T47D (cell line): Measurements from ENCODE around the gene DOLK.

Experiments used
- DNase-seq, 2 experiments: peaks; one replicate each; pipeline versions ENCODE4 v3.0.0 to v3.0.0-alpha.2; 2011 to 2012; ENCODE audit warnings: low read depth in 1 of 2, low spot score in 1 of 2
- JUND ChIP-seq: IDR thresholded peaks from 2 replicates; pipeline ENCODE4 v1.6.1; 2012; ENCODE audit warnings: low read depth
- in situ Hi-C: cut with HindIII; loops from 2 replicates; pipeline ENCODE4 v1.10.0; 2016; ENCODE audit warnings: low sequenced_read_pairs, low pct_unique_long_range_greater_than_20kb

DOLK gene

GRCh38 chr9:128911529-128912035 is 35.8 kb downstream of the DOLK start:
- in situ Hi-C loops = no loop called here
- no peak for TF ChIP-seq JUND
- no peak for DNase-seq

DNA sequence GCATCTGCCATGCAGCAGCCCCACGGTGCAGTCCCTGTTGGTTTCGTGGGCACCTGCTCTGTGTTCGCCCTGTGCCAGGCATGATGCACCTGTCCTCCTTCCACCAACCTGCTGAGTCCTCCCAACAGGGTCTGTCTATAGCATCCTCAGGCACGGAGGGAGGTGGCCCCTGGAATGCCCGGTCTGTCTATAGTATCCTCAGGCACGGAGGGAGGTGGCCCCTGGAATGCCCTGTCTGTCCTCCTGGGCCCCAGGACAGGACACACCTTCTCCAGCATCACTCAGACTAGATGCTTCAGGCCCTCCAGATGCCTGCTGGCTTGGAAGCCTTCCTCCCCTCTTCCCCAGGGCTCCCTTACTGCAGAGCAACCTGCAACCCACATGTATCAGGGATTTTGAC is 36.5 kb downstream of the DOLK start:
- in situ Hi-C loops = no loop called here
- no peak for DNase-seq
- no peak for TF ChIP-seq JUND

GRCh38 chr9:128909859-128910258 is 37.5 kb downstream of the DOLK start:
- TF ChIP-seq JUND = no peak
- in situ Hi-C loops = no loop called here
- no peak for DNase-seq

- DNase-seq = no peak
- in situ Hi-C loops = no loop called here
- no peak for TF ChIP-seq JUND
Measured at GRCh38 chr9:128908372-128908771, 39.0 kb downstream of the DOLK start.

DNA sequence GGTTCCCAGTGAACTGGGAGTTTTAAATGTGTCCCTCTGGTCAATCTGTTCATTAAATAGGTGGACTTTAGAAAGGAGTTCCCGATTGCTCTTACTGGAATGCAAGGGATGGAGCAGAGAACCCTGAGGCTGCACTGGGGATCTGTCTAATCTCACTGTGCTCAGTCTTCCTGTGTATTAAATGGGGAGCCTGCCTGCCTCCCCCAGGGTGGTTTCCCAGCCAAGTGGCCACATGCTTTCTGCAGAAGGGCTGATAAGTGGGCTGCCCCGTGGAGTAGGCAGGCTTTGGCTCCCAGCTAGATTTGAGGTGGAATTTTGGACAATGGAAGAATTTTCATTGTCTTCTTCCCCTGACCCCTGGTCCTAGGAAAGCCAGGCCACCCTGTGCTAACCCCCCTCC is 40.7 kb downstream of the DOLK start:
- in situ Hi-C loops = no loop called here

GRCh38 chr9:128905964-128906363 is 41.4 kb downstream of the DOLK start:
- TF ChIP-seq JUND = no peak
- DNase-seq = no peak
- in situ Hi-C loops = no loop called here

More for the DNA sequence above, 40.7 kb downstream of the DOLK start:
- DNase-seq = no peak
- TF ChIP-seq JUND = no peak

DNA sequence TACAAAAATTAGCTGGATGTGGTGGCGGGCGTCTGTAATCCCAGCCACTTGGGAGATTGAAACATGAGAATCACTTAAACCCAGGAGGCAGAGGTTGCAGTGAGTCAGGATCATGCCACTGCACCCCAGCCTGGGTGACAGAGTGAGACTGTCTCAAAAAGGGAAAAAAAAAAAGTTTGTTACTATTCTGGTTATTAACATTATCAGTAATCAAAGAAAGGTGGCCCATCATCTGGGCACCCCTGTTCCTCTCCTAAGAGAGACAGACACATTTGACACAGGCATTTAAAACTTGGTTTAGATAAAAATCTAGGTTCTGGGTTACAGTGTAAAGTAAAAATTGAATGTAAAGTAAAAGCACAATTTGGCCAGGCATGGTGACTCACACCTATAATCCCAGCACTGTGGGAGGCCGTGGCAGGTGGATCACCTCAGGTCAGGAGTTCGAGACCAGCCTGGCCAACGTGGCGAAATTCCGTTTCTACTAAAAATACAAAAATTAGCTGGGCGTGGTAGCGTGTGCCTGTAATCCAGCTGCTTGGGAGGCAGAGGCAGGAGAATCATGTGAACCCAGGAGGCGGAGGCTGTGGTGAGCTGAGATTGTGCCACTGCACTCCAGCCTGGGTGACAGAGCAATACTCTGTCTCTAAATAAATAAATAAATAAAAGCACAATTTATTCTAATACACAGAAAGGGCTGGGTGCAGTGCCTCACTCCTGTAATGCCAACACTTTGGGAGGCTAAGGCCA is 43.4 kb downstream of the DOLK start:
- in situ Hi-C loops = no loop called here
- TF ChIP-seq JUND = no peak
- DNase-seq = no peak

DNA sequence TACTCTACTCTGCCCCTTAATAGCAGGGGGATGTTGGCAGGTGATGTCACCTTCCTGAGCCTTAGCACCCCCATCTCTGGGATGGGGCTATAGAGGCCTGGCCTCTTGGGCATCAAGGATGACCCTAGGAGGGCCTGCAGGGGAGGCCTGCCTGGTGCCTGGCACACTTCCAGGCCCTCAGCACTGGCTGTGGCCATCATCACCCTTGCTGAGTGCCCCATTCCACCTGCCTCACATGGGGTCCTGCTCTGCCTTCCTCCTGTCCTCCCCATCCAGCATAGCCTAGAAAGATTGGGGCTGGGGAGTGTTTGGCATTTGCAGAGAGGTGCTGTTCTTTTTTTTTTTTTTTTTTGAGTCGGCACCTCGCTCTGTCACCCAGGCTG is 44.3 kb downstream of the DOLK start:
- TF ChIP-seq JUND = no peak
- in situ Hi-C loops = no loop called here
- DNase-seq = no peak

DNA sequence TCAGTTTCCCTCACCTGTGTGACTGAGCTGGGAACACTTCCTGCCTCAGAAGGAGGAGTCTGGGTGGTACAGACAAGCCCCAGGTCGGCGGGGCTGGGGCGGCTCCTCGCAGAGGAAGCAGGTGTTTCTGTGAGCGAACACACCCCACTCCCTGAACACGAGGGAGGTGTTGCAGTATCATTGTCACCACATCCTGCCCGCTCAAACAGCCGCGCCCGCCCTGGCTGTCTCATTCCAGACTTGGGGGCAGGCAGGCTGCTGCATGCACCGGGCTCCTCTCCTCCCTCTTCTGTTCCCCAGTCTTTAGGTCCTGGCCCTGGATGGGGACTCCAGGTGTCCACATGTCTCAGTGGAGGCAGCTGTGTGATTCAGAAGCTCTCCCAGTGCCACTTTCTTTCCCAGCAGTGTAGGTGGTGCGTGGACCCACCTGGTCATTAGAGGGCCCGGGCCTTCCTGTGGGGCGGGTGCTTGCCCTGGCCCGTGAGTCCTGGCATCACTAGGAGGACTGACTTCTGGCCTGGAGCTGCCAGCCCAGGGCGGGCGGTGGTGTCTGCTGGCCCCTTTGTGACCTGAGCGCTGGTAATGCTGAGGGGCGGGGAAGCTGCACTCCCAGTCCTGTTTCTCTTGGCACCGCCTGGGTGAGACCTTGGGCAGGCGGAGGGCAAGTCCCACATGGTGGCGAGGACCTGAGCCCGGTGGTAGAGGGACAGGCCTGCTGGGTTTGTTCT is 44.9 kb downstream of the DOLK start:
- TF ChIP-seq JUND = no peak
- in situ Hi-C loops = no loop called here
- DNase-seq = no peak

DNA sequence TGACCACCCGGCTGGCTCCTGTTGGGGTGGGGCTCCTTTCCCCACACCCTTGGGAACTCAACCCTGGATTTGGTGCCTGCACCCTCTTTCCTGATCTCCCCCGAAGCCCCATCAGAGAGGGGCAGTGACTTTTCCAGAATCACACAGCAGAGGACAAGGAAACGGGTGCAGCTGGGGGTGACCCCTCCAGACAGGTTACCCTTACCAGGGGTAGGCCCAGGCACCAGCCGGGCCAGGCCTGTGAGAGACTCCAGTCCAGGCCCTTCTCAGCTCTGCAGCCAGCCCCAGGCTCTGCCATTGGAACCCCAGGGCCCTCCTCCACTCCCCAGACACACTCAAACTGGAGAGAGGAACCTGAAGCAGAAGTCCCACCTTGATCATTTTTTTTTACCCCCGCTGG is 45.6 kb downstream of the DOLK start:
- in situ Hi-C loops = no loop called here

DNA sequence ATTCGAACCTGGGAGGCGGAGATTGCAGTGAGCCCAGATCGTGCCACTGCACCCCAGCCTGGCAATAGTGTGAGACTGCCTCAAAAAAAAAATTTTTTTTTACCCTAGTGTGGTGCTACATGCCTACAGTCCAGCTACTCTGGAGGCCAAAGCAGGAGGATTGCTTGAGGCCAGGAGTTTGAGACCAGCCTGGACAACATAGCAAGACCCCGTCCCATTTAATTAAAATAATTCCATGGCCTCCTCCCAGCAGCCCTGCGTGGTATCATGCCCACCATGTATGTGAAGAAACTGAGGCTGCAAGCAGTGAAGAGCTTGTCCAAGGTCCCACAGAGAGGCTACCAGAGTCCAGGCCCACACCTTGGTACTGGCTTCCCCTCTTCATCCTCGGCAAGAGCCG is 46.0 kb downstream of the DOLK start:
- in situ Hi-C loops = no loop called here

More for the DNA sequence above, 45.6 kb downstream of the DOLK start:
- no peak for DNase-seq
- TF ChIP-seq JUND = no peak

DNA sequence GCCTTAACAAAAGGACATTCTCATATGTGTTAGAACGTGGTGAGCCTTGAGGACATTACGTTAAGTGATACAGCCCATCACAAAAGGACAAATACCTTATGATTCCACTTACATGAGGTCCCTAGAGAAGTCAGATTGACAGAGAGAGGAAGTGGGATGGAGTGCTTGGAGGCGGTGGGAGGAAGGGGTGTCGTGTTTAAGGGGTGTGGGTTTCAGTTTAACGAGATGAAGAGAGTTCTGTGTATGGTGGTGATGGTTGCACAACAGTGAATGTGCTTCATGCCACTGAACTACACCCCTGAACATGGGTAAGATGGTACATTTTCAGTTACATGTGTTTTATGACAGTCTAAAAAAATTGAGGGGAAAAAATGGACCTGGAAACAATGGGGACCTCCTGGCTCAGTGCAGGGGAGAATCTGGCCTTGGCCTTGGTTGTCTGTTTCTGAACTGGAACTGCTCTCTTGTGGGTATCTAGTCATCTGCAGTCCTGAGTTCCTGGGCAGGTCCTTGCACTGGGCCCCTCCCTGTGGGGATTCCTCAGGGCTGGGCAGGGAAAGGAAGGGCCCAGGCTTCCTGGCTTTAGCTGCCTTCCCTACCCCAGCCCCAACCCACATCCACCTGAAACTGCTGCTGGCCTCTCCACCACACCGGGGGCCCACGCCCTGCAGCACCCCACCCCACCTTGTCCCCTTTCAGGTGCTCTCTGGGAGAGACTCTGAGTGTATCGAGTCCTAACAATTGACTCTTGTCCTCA is 47.7 kb downstream of the DOLK start:
- TF ChIP-seq JUND = no peak
- in situ Hi-C loops = no loop called here

More for the DNA sequence above, 46.0 kb downstream of the DOLK start:
- DNase-seq = no peak
- no peak for TF ChIP-seq JUND

DNA sequence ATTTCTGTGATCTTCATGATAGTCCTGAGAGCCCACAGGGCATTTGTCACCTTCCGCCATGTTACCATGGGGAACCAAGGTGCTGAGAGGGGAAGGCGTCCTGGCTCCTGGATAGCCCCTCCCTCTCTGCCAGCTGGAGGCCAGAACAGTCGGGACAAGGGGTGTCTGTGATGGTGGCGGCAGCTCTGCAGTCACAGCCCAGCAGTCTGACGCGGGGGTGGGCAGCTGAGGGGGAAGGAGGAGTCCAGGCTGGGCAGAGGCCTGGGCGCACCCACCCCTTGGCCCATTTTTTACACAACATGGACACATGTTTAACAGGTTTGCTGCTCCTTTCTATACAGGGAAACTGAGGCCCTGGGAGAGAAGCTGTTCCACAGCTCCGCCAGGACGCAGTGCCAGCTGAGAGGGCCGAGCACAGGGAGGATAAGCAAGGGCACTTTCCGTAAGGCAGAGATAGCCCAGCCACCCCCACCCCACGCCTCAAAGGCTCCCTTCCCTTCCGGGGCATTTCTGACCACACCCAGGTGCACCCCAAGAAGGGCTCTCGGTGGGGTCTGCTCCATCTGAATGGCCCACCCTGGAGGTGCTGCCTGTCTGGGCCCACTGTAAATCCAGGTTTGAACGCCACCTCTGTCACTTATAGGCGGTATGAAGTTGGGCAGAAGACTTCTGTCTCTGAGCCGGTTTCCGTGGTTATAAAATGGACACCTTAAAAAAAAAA is 48.4 kb downstream of the DOLK start:
- DNase-seq = no peak
- in situ Hi-C loops = no loop called here
- TF ChIP-seq JUND = no peak

More for the DNA sequence above, 47.7 kb downstream of the DOLK start:
- DNase-seq = no peak
